ENCODE data around the gene CGNL1.

- TF ChIP-seq EP300 (IDR thresholded peaks at IDR 0.05) (no peak), CTCF (IDR thresholded peaks at IDR 0.05) (no peak), POLR2A (IDR thresholded peaks at IDR 0.05; ENCODE audit: low read depth) (no peak), POLR2AphosphoS5 (IDR thresholded peaks at IDR 0.05) (no peak)
These were observed 161.9 kb downstream of the CGNL1 start for GRCh38 chr15:57538265-57538529.

Measured in esophagus muscularis mucosa (tissue), 4 donors.